ENCODE measurements around the gene NKRF.
"Not testable (repeated sequence)": the region's sequence is repeated elsewhere in the genome, so short reads cannot be mapped to it uniquely, and the experiment has no call there.

The NKRF gene

DNA sequence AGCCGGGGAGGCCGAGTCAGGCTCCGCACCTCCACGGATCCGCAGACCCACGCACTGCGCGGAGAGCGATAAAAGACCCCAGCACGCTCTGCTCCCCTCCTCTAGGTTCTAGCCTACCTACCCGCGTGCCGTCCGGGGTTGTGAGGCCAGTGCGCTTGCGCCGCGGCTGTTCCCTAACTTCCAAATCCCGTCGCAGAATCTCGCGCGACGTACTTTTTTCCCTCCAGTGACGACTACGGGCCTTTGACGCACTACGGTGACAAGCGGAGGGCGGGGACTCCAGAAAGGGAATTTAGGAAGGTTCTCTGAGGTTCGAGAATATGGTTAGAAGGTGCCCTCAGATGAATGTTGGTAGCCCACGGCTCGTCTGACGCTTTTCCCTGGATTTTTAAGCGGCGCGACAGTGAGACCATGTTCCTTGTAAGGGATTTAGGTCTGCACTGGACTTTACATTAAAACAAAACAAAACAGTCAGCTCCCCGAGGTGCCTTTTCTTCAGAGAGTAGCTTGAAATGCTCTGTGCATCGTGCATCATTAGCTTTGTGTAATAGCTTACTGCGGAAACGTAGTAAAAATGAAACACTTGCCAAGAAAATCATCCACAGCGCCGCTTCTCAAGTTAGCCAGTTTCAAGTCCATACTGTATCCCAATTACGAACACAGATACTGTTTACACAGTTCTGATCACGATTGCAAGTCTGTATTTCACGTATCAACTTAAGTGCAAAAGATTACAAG, at the start of gene NKRF:
Gene NKRF, minus strand, starts transcription at position 145 of the 738 bp plus-strand sequence.
- DNase-seq = peak; percentile 64 to 75

DNA sequence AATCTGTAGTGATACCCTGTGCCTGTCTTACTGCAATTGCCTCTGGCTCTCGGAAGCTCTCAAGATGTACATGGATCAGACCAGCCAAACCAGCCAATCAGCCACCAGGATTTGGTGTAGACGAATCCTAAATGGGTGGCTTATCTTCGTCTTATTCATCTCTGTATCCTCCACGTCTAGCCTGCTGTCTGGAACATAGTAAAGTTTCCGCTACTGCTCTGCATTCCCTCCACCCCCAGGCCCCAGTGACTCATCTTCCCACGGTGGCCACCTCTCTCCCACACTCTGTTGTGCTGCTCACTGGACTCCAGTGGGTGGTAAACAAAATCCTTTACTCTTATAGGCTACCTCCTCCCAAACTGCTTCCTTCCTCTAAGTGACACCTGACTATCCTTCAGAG, 48.9 kb upstream of the NKRF start:
- DNase-seq = no peak

DNA sequence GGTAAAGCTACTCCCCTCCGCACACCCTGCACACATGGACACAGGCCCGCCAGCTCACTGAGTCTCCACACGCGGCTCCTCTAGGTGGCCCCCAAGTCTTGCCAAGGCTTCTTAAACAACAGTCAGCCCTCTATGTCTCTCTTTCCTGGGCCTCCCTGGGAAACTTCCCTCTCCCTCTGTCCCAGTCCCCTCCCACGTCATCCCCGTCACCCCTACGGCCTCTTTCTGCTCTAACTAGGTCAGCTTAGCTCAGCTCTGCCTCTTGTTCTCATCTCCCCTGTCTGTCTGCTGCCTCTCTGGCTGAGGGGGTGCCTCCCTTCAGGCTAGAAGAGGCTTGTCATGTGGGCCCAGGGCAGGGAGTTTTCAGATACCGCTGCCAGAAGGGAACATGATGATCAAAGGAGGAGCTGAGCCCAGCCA, 47.9 kb upstream of the NKRF start:
- no peak for DNase-seq

DNA sequence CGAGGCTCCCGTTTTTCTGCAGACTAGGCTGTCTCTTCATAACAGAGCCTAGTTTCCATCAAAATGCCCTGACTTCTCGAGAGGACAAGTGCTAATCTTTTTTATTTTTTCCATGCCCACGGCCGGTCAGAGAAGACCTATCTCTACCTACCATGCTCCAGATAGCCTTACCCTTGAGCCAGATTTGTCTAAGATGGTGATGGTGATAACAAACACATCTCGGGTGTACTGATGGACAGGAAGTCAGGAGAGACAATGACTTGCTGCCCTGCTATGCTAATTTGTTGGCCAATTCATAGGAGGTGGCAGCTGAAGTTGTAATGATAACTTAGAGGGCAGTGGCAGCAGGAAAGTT, 42.2 kb upstream of the NKRF start:
- no peak for DNase-seq

DNA sequence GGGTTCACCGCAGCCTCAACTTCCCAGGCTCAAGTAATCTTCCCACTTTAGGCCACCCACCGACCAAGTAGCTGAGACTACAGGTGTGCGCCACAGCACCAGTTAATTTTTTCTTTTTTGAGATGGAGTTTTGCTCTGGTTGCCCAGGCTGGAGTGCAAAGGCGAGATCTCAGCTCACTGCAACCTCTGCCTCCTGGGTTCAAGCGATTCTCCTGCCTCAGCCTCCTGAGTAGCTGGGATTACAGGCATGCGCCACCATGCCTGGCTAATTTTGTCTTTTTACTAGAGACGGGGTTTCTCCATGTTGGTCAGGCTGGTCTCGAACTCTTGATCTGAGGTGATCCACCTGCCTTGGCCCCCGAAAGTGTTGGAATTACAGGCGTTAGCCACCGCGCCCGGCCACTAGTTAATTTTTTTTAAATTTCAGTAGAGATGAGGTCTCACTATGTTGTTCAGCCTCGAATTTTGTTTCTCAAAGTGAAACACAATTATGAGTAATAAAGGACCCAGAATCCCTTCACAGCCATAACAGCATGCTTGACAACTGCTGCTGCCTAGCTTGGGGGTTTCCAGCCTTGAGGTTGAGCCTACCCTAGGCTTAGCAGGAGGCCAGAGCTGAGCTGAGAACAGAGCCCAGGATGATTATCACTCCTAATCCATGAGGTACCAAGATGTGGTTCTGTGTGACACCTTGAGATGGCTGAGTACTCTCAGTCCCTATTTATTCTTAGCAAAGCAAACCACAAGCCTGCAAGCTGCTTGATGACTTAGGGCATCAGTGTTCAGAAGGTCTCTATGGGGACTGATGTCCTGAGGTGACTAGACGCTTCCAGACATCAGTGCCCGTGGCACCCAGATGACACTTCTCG, 41.6 kb upstream of the NKRF start:
- DNase-seq = no peak

DNA sequence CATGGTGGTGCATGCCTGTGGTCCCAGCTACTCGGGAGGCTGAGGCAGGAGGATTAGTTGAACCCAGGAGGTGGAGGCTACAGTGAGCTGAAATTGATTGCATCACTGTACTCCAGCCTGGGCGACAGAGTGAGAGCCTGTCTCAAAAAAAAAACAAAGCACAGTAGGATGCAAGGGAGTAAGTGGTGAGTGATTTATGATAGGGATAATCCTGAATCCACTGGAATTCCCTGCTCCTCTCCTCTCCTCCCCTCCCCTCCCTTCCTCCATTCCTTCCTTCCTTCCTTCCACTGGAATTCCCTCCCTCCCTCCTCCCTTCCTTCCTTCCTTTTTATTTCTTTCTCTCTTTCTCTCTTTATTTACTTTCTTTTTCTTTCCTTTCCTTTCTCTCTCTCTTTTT, 40.9 kb upstream of the NKRF start:
- DNase-seq = no peak

DNA sequence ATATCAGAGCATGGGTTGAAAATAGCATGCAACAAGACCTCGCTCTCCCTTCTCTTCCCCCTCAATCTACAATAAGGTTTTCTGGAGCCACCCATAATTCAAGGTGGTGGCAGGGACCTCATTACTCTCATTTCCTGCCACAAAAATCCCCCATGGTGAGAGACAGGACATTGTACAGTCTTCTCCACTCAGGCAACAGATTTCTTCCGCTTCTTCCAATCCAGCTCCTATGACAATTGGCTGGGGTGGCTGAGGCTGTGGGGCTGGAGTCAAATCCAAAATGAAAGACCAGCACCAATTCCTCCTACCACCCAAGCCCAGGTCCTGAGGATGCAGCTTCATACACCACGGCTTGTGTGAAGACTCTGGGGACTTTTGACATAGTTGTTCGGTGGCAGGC, 40.3 kb upstream of the NKRF start:
- DNase-seq = no peak

DNA sequence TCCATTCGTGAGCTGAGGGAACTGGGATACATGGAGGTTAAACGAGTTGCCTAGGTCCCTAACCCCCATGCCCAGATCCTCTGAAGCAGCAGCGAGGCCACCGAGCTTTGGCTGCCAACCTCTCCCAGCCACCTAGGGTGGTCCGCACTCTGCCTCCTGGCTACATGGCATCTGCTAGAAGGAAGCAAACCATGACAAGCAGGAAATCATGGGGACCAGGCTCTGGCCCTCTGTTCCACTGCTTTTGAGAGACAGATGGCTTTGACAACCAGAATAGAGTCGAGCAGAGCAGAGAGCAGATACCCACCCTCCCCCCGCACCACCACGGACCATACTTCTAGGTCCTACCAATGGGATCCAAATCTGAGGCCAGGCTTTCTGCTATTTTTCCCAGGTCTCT, 37.5 kb upstream of the NKRF start:
- DNase-seq = no peak

DNA sequence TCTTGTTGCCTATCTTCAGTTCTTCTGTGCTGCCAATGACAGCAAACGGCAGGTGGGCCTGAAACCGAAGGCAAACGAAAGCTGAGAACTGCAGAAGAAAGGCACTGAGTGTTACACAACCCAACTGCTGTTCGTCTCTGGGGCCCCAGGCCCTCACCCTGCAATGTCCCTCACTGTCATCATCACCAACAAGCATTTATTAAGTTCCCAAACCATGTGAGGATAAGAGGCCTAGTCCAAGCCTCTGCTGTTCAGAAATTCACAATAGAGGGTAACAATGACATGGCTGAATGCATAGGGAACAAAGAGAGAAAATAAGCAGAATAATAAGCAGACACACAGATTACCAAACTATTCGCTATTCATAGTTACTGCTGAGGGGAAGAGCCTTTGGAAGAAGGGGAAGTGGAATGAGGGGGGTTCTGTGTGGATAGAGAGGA, 34.5 kb upstream of the NKRF start:
- DNase-seq = no peak

DNA sequence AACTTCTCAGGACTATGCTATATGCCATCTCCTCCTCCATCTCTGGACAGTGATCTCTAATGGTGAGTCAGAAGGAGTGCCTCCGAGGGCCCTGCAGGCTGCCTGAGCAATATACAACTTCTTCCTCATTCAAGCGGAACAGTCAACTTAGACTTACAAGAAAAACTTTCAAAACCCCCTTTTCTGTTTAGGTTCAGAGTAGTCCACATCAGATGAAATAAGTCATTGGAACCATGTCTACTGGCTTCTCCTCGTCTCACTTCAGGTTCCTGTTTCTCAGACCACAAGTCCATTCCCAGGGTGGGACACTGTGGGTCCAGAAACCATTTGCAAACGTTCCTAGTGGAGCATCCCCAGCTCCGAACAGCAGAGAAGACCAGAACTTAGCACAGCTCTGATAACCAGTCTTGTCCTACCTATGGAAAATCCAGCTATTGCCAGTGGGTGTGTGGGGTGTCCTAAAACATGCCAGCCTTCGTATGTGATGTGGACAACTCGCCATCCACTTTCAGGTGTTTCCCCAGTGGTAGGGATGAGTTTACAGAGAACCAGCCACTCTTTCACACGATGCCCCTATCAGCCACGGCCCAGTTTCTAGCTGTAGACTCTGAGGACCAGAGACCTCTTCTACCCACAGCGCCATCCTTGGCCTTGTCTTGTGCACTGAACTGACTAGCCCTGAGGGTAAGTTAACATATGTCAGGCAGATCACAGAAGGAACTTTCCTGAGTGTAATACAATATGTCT, 32.7 kb upstream of the NKRF start:
- DNase-seq = no peak

DNA sequence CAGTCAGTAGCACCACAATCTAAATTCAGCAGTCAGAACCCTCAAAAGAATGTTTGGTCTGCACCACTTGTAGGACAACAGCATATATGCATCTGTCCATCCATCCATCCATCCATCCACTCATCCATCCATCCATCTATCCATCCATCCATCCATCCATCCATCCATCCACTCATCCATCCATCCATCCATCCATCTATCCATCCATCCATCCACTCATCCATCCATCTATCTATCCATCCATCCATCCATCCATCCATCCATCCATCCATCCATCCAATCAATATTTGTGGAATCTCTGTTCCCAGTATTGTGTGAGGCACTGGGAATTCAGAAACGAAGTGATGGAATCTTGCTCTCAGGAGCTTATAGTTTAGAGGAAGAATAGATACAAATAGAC, 31.2 kb upstream of the NKRF start:
- DNase-seq = not testable (repeated sequence)

DNA sequence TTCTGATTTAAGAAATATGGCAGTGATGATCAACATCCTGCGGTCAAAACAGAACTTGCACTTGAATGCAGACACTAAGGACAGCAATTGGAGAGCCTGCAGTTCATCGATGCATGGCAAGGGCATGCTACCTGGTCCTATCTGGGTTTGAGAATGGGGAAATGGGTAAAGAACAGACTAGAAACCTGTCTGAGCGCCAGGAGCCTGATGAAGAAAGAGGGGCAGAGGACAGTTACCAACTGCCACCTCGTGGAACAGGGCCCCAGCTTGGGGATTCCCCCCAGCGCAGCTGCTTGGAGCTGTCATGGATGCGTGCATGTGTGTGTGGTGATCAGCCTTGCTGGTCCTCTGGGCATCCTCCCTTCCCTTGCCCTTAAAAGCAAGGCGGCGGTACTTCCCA, 30.2 kb upstream of the NKRF start:
- DNase-seq = no peak

DNA sequence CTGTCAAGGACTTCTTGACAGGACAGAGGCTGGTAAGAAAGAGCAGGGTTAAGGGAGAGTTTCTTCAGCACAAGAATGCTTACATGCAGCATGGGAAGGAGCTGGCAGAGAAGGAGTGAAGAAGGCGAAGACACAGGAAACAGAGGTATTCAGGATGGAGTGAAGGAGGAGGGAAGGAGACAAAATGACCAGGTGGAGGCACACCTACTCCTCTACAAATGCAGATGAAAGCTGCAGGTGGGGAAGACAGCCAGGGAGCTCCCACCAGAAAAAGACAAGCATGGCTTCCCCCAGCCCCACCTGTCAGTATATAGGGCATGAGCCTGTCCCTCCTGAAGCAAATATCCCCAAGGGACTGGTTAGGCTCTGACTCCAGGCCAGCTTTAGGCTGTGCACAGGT, 29.6 kb upstream of the NKRF start:
- DNase-seq = no peak

DNA sequence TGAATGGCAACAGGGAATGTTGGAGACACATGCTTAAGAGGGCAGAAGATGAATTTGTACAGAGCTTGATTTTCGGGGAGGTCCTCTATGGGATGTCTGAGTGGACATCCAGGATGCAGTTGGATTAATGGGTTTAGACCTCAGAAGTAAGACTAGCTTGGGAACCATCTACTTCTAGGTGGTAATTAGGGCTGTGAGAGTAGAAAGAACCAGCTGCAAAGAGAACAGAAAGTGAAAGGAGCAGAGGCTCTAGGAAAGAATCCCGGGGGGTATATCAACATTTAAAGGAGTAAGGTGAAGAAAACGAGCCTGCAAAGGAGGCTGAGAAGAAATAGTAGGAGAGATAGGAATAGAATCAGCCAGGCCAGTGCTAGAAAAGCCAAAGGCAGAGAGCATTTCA, 29.0 kb upstream of the NKRF start:
- DNase-seq = no peak

DNA sequence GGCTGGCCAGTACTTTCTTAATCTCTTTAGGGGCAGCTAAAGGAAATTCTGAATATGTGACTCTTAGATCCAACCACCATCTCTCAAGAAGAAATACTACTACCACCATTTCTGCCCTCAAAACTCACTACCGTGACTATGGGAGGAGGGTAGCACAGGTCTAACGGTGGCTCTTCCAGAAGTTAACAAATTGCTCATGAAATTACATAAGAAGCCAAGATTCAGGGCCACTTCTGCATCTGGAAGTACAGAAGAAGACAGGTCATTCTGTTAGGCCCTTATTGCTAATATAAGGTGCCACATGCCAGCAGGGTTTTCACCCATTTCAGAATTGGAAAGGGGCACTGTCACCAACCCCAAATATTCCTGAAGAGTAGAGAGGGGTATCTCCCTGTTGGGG, 19.6 kb upstream of the NKRF start:
- no peak for DNase-seq

DNA sequence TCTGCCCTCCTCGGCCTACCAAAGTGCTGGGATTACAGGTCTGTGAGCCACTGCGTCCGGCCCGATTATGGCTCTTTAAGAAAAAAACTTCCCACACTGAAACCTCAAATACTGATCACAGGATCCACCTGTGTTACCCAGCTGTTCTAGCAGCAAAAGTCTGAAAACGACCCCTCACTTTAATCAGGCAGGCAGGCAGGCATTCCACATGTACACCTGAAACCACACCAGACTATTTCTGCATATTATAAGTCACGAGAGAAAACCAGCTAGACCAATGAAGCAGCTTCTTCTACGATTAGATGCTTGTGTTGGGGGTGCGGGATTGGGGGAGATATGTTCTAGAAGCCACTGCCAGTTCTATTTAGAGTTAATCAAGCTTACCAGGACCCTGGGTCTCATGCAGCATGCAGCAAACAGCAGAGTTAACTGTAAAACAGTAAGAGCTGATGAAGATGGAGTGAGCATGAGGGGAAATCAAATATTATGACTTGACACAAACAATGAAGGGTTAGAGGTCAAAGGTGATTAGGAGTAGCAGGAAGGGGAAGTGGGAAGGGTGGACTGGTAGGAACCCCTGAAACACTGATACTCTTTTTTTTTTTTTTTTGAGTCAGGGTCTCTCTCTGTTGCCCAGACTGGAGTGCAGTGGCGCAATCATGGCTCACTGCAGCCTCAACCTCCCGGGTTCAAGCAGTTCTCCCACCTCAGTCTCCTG, 18.9 kb upstream of the NKRF start:
- DNase-seq = no peak

DNA sequence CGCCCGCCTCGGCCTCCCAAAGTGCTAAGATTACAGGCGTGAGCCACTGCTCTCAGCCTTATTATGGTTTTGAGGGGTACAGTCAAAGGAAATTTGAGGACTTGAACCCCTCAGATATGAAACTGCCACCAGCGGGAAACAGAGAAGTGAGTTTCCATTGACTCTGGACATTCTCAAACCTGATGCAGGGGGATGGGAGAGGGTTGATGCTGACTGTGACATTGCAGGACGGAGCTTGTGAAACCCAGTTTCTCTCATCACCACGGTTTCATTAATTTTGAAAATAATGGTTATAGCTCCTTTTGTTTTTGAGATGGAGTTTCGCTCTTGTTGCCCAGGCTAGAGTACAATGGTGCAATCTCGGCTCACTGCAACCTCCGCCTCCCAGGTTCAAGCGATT, 18.2 kb upstream of the NKRF start:
- DNase-seq = no peak

DNA sequence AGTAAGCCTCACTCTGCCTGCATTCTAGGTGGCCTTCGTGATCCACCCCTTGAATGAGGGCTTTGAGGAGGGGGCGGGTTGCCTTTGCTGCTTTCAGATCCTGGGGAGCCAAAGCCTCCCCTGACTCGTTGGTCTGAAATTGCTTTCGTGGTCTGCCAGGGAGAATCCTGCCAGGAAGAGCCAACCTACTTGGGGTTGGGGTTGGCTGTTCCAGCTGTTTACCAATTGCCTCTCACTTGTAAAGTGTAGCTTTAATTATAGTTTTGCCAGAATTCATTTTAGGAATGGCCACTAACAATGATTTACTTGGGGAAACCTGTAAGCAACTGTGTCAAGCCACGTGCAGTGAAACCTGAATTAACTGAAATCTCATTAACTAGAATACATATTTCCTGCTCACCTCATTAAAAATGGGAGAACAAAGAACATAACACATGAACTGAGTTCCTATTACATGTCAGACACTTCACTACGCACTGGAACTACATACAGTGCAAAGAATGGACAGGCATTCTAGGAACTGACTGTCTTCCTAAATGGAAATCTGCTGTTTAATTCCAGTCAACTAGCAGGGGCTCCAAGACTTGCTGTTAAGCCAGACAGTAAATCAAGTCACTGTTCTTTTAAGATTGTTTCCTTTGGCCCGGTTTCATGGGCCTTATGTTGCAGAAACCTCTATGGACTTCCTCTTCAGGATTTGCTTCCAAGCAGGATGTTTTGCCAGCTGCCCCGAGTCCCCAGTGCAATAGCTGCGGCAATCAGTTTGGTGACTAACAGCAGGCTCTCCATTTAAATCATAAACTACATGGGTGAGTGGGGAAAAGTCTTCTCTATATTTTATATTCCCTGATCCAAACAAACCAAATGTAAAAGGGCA, 16.4 kb upstream of the NKRF start:
- no peak for DNase-seq

DNA sequence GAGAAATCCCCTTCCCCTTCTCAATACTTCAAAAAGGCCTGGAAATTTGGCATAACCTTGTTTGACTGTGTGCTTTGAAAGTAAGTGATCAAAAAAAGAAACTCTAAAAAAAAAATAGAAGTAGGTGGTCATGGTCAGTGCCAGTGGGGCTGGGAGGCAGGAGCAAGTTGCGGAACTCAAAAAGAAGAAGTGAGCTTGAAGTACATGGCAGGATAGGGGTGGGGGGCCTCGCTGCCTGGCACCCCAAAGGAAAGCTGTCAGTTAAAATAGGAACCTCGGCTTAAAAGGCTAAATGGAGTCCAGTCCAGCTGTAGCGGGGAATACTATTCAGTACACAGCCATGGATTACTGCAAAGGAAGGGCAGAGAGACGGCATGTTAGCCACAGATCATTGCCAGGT, 12.2 kb upstream of the NKRF start:
- DNase-seq = peak; percentile 0 to 68

DNA sequence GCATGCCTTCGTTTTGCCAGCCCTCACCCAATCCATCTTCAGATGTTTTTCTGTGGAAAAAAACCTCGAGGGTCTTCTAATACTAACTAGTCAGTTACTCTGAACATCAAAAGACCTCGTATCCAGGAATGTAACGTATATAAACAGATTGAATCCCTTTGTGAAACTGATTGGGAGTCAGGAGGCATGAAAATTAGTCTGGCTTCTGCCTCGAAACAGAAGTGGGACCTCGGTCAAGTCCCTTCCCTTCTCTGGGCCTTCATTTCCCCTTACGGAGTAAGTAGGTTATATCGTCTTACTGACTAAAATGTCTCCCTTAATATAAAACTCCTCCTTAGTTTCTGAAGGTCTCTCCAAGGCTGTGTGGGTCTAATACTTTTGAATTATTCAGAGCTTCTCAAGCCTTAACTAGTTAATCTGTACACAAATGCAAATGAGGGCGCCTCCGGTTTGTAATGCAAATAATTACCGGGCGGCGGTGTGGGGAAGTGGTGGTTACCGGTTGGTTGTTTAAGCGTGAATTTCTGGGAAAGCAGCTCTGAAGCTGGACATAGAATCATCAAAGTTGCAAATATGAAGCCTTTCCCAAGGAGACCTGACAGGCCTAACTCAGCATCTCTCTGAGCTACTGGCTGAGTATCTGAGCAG, 11.4 kb upstream of the NKRF start:
- DNase-seq = no peak

DNA sequence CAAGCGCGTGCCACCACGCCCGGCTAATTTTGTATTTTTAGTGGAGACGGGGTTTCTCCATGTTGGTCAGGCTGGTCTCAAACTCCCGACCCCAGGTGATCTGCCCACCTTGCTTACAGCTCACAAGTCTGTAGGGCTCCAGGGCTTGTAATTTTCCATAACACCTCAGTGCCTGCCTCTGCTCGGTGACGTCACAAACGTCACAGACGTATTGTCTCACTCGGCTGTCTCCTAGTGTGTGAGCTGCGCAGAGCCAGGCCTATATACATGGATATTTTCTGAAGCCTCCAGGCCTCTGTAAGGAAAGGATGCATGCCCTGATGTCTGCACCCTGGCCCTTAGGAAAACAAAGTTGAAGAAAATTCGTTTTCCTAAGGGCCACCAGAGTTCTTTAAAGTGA, 8.6 kb upstream of the NKRF start:
- DNase-seq = no peak

DNA sequence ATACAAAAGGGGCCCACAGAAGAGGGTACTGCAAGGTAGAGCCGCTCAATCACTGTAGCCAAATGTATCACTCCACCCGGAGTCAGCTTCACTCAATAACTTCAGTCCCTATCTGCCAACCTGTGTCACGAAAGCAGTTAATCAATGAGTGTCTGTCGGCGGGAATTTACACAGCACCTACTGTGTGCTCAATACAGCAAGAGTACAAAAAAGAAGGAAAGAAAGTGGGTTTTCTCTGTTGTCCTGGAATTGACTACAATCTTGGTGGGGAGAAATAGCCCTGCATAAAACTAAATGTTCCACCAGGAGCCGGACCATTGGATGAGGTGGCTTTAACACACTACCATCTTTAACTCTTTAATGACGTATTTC, 780 bp upstream of the NKRF start:
- DNase-seq = no peak

Measured in bone marrow (tissue), 2 donors.